Tibial nerve (tissue), 4 donors: ENCODE results near the gene STOM. TPM values are rescaled to one million over a fixed set of nuclear protein-coding genes. Genes with fewer than 3 reads are reported as not detected.

ENCODE experiments used
- DNase-seq, 2 donors: peaks; one replicate each; pipeline ENCODE4 v3.0.0-alpha.2; 2019; ENCODE audit warnings: low spot score in 2 of 2
- H3K27ac ChIP-seq, 4 donors: fragments of 200-600 bp; sonication (generic) in 3 of 4; one replicate each; pipeline ENCODE4 v1.5.1; 2017 to 2019; ENCODE audit warnings: mild to moderate bottlenecking in 1 of 4
- H3K27me3 ChIP-seq, 2 donors: fragments of 200-600 bp; sonication (generic) in 1 of 2; one replicate each; pipeline versions ENCODE4 v1.5.1 to v1.6.0; 2017 to 2019
- H3K36me3 ChIP-seq, 3 donors: fragments of 200-600 bp; sonication (generic); one replicate each; pipeline ENCODE4 v1.5.1; 2018 to 2019
- H3K4me1 ChIP-seq, 4 donors: fragments of 200-600 bp; sonication (generic) in 3 of 4; one replicate each; pipeline ENCODE4 v1.5.1; 2017 to 2019
- H3K4me3 ChIP-seq, 4 donors: fragments of 200-600 bp; sonication (generic) in 3 of 4; one replicate each; pipeline ENCODE4 v1.5.1; 2017 to 2019; ENCODE audit warnings: mild to moderate bottlenecking in 1 of 4, moderate library complexity in 1 of 4
- H3K9me3 ChIP-seq, 4 donors: fragments of 200-600 bp; sonication (generic) in 3 of 4; one replicate each; pipeline ENCODE4 v1.5.1; 2017 to 2019
- CTCF ChIP-seq, 5 experiments: fragments of 200-600 bp in 3 of 5; fragments of 450-650 bp in 2 of 5; sonication (generic) in 3 of 5; IDR thresholded peaks; one replicate each; pipeline ENCODE4 v1.5.1; 2016 to 2019; ENCODE audit warnings: antibody characterized with exemption in 5 of 5, mild to moderate bottlenecking in 3 of 5, moderate library complexity in 2 of 5
- EP300 ChIP-seq, 2 donors: sonication (generic); formaldehyde crosslinking; IDR thresholded peaks; one replicate each; pipeline ENCODE4 v1.6.1; 2017; ENCODE audit warnings: antibody characterized with exemption in 2 of 2, mild to moderate bottlenecking in 1 of 2
- POLR2A ChIP-seq, 2 donors: fragments of 450-650 bp; IDR thresholded peaks; one replicate each; pipeline ENCODE4 v1.6.1; 2017; ENCODE audit warnings: antibody characterized with exemption in 2 of 2, mild to moderate bottlenecking in 2 of 2, moderate library complexity in 2 of 2
- WGBS, 2 donors: methylation state at CpG; one replicate each; pipeline ENCODE4 v1.1.5; 2018; 5-methylcytosine and 5-hydroxymethylcytosine counted together
- total RNA-seq, 4 donors: library from RNA; depleted of rRNA; stranded (reverse); fragments of >200 nt; gene quantifications; one replicate each; pipeline ENCODE4 v1.1.0, GENCODE V29; 2016

The STOM gene
- total RNA-seq, 4 donors from 2014 or later, result 164 to 310 (median 232) TPM

- no peaks in the 10 kb centered on the region for H3K9me3 ChIP-seq
- DNase-seq, result no peak
- H3K36me3 ChIP-seq, result no peaks in the 10 kb centered on the region
- TF ChIP-seq CTCF (IDR thresholded peaks at IDR 0.05), result no peak
- no peak for TF ChIP-seq POLR2A (IDR thresholded peaks at IDR 0.05)
- no peak for TF ChIP-seq EP300 (IDR thresholded peaks at IDR 0.05)
- WGBS, 2 donors, result 68 to 72% methylated on average over 4 of the region's 4 CpGs
- peak overlapping the region; percentile 41 to 98 (median 93) for H3K27ac ChIP-seq
- no peak overlapping the region for H3K4me3 ChIP-seq
- H3K4me1 ChIP-seq, result peaks cover 0 to 66% (median 26%) of the 10 kb centered on the region in 4 donors
- no peaks in the 10 kb centered on the region for H3K27me3 ChIP-seq
Observed at GRCh38 chr9:121371495-121372061, 1.5 kb upstream of the STOM start.

- TF ChIP-seq EP300 (IDR thresholded peaks at IDR 0.05) (no peak), POLR2A (IDR thresholded peaks at IDR 0.05) (no peak), CTCF (IDR thresholded peaks at IDR 0.05) (no peak)
- Histone ChIP-seq H3K4me1 (peaks cover 0 to 84% (median 35%) of the 10 kb centered on the region in 4 donors), H3K9me3 (no peaks in the 10 kb centered on the region), H3K27me3 (no peaks in the 10 kb centered on the region), H3K36me3 (no peaks in the 10 kb centered on the region), H3K4me3 (peak overlapping the region; percentile 82 to 91 (median 88)), H3K27ac (peak overlapping the region; percentile 91 to 98 (median 96))
- DNase-seq, result no peak
- WGBS, 2 donors, result 57 to 60% methylated on average over 8 of the region's 8 CpGs
Observed at GRCh38 chr9:121368745-121369144, 1.3 kb downstream of the STOM start.

- no peak for TF ChIP-seq EP300 (IDR thresholded peaks at IDR 0.05)
- no peak for TF ChIP-seq POLR2A (IDR thresholded peaks at IDR 0.05)
- TF ChIP-seq CTCF (IDR thresholded peaks at IDR 0.05), result no peak
- H3K4me1 ChIP-seq, result peaks cover 0 to 86% (median 40%) of the 10 kb centered on the region in 4 donors
- WGBS, 2 donors, result 47 to 48% methylated on average over 1 of the region's 1 CpG
Observed at GRCh38 chr9:121368138-121368522, 1.9 kb downstream of the STOM start.

GRCh38 chr9:121367306-121368137, 2.5 kb downstream of the STOM start:
- no peaks in the 10 kb centered on the region for H3K9me3 ChIP-seq
- no peaks in the 10 kb centered on the region for H3K27me3 ChIP-seq
- WGBS, 2 donors, result 40 to 42% methylated on average over 4 of the region's 4 CpGs
- H3K27ac ChIP-seq, result peak overlapping the region; percentile 56 to 98 (median 93)
- peaks cover 0 to 86% (median 42%) of the 10 kb centered on the region in 4 donors for H3K4me1 ChIP-seq
- peak overlapping the region; percentile 82 to 91 (median 88) for H3K4me3 ChIP-seq
- no peak for TF ChIP-seq POLR2A (IDR thresholded peaks at IDR 0.05)
- no peak for TF ChIP-seq CTCF (IDR thresholded peaks at IDR 0.05)
- TF ChIP-seq EP300 (IDR thresholded peaks at IDR 0.05), result no peak
- no peaks in the 10 kb centered on the region for H3K36me3 ChIP-seq
- DNase-seq, result no peak

More at GRCh38 chr9:121368138-121368522, 1.9 kb downstream of the STOM start:
- H3K36me3 ChIP-seq, result no peaks in the 10 kb centered on the region
- peak overlapping the region; percentile 82 to 91 (median 88) for H3K4me3 ChIP-seq
- peak overlapping the region; percentile 56 to 98 (median 93) for H3K27ac ChIP-seq
- H3K27me3 ChIP-seq, result no peaks in the 10 kb centered on the region
- no peak for DNase-seq
- H3K9me3 ChIP-seq, result no peaks in the 10 kb centered on the region
